Stimulated activated naive CD8-positive, alpha-beta T cell treated with anti-CD3 and anti-CD28 coated beads, Interleukin-15, Interleukin-2, amounts not matched to agents 100 U/mL and 50 U/mL, for 24 hours (primary cell): ENCODE results near the gene BICRAL.
"Not testable (repeated sequence)": the region's sequence is repeated elsewhere in the genome, so short reads cannot be mapped to it uniquely, and the experiment has no call there.

ENCODE experiments used
- ATAC-seq: fragments of 150-1000 bp; cut with Tn5 transposase; one replicate; pipeline ENCODE4 v1.10.0; 2021
- DNase-seq: peaks from one replicate; pipeline ENCODE4 v3.0.0; 2021

BICRAL gene

GRCh38 chr6:42845327-42845694, 63.5 kb downstream of the BICRAL start:
- DNase-seq (no peak), ATAC-seq (no peak)

GRCh38 chr6:42846505-42846904, 64.7 kb downstream of the BICRAL start:
- no peak for ATAC-seq
- DNase-seq, result no peak

- DNase-seq (no peak), ATAC-seq (no peak)
Observed at GRCh38 chr6:42848700-42849099, 66.8 kb downstream of the BICRAL start.

GRCh38 chr6:42851599-42851998, 69.7 kb downstream of the BICRAL start:
- no peak for ATAC-seq
- DNase-seq, result no peak

GRCh38 chr6:42860036-42860435, 78.2 kb downstream of the BICRAL start:
- ATAC-seq (no peak), DNase-seq (no peak)

GRCh38 chr6:42860481-42860880, 78.6 kb downstream of the BICRAL start:
- DNase-seq (no peak), ATAC-seq (no peak)

- no peak for DNase-seq
- ATAC-seq, result no peak
Observed at GRCh38 chr6:42864602-42865001, 82.8 kb downstream of the BICRAL start.

- no peak for ATAC-seq
- no peak for DNase-seq
Observed at GRCh38 chr6:42870145-42870936, 88.5 kb downstream of the BICRAL start.

- DNase-seq, result no peak
- ATAC-seq, result no peak
Observed at GRCh38 chr6:42871711-42872110, 89.9 kb downstream of the BICRAL start.

GRCh38 chr6:42873313-42873712, 91.5 kb downstream of the BICRAL start:
- ATAC-seq (no peak), DNase-seq (no peak)

GRCh38 chr6:42877695-42878094, 95.8 kb downstream of the BICRAL start:
- ATAC-seq (no peak), DNase-seq (no peak)

GRCh38 chr6:42879372-42880239, 97.8 kb downstream of the BICRAL start, which contains the start of gene RPL7L1:
TSS of gene RPL7L1 (plus strand) at chr6:42879616. CDS start at chr6:42879911, 295 bp downstream.
- DNase-seq (peak; percentile 81), ATAC-seq (peak; percentile 94)

GRCh38 chr6:42880240-42880817, 98.5 kb downstream of the BICRAL start:
- not testable (repeated sequence) for ATAC-seq

GRCh38 chr6:42880871-42881270, 99.0 kb downstream of the BICRAL start:
- ATAC-seq, DNase-seq: not testable (repeated sequence)

More at GRCh38 chr6:42880240-42880817, 98.5 kb downstream of the BICRAL start:
- not testable (repeated sequence) for DNase-seq

- no peak for DNase-seq
- ATAC-seq, result no peak
Observed at GRCh38 chr6:42885702-42886101, 103.8 kb downstream of the BICRAL start.

- DNase-seq, ATAC-seq: not testable (repeated sequence)
Observed at GRCh38 chr6:42888201-42888600, 106.3 kb downstream of the BICRAL start.

- ATAC-seq (no peak), DNase-seq (no peak)
Observed at GRCh38 chr6:42889815-42890214, 108.0 kb downstream of the BICRAL start.

GRCh38 chr6:42890311-42891198, 108.7 kb downstream of the BICRAL start:
- DNase-seq (peak; percentile 92), ATAC-seq (peak; percentile 90)

GRCh38 chr6:42891199-42891722, 109.4 kb downstream of the BICRAL start:
- ATAC-seq (no peak), DNase-seq (no peak)

- not testable (repeated sequence) for DNase-seq, ATAC-seq
Observed at GRCh38 chr6:42894041-42894828, 112.4 kb downstream of the BICRAL start.
